Right lung (tissue), 5 donors: ENCODE data around the gene REG3A. TPM values are rescaled to one million over a fixed set of nuclear protein-coding genes. Genes with fewer than 3 reads are reported as not detected.

Source experiments
- DNase-seq, 2 donors: peaks; one replicate each; pipeline ENCODE4 v3.0.0-alpha.2; 2013
- polyA plus RNA-seq, 5 donors: library from polyadenylated mRNA; unstranded; fragments of 120-200 nt; gene quantifications; one replicate each; pipeline versions ENCODE4 v1.2.1 to v1.2.3, GENCODE V29; 2013; ENCODE audit warnings: inconsistent platforms in 1 of 5, low replicate concordance in 1 of 5; ENCODE audit not compliant: insufficient read length in 5 of 5, insufficient read depth in 1 of 5

The REG3A gene
- polyA plus RNA-seq, 5 donors, result not detected

GRCh38 chr2:79120194-79120713 lies 39.3 kb downstream of the REG3A start, which contains the start of gene REG1A:
Gene REG1A (plus strand): TSS chr2:79120488. CDS start chr2:79120862, 374 bp downstream.
- no peak for DNase-seq

- DNase-seq, result no peak
Observed at GRCh38 chr2:79116997-79117928, 42.3 kb downstream of the REG3A start.

GRCh38 chr2:79114797-79115494 lies 44.6 kb downstream of the REG3A start:
- no peak for DNase-seq

- DNase-seq, result no peak
Observed at GRCh38 chr2:79112269-79112668, 47.3 kb downstream of the REG3A start.

Other genes with a start within 250 kb of the REG3A start
- not detected for gene REG3G, start 134.1 kb downstream of the REG3A start, polyA plus RNA-seq
- gene REG1B, start 71.8 kb downstream of the REG3A start, polyA plus RNA-seq, result not detected
- not detected for gene REG1A, start 39.3 kb downstream of the REG3A start, polyA plus RNA-seq